Measurements from ENCODE around the gene SNAI1.
A peak's percentile ranks its signal among the peaks of the same experiment; 100 is the strongest.

The SNAI1 gene

DNA sequence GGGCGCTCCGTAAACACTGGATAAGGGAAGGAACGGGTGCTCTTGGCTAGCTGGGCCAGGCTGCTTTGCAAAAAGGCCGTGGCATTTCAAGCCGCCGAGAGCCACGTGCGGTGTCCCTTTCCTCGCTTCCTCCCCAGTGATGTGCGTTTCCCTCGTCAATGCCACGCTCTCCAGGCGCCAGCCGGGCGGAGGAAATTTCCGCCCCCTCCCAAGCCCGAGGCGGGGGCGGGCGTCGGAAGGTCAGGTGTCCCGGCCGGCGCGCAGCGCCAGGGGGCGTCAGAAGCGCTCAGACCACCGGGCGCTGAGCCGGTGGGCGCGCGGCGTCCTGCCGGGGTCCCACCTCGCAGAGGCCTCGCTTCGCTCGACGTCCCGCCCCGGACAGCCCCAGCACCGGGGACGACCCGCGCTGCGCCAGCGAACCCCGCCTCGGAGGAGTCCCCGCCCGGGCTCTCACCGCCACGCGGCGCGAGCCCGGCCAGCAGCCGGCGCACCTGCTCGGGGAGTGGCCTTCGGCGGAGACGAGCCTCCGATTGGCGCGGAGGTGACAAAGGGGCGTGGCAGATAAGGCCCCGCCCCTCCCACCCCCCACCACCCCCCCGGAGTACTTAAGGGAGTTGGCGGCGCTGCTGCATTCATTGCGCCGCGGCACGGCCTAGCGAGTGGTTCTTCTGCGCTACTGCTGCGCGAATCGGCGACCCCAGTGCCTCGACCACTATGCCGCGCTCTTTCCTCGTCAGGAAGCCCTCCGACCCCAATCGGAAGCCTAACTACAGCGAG, at the start of gene SNAI1:
Gene SNAI1 (plus strand): TSS at position 635 of the 777 bp plus-strand sequence. CDS start 80 bp downstream, at position 715.
- TF ChIP-seq, protein P1, sequence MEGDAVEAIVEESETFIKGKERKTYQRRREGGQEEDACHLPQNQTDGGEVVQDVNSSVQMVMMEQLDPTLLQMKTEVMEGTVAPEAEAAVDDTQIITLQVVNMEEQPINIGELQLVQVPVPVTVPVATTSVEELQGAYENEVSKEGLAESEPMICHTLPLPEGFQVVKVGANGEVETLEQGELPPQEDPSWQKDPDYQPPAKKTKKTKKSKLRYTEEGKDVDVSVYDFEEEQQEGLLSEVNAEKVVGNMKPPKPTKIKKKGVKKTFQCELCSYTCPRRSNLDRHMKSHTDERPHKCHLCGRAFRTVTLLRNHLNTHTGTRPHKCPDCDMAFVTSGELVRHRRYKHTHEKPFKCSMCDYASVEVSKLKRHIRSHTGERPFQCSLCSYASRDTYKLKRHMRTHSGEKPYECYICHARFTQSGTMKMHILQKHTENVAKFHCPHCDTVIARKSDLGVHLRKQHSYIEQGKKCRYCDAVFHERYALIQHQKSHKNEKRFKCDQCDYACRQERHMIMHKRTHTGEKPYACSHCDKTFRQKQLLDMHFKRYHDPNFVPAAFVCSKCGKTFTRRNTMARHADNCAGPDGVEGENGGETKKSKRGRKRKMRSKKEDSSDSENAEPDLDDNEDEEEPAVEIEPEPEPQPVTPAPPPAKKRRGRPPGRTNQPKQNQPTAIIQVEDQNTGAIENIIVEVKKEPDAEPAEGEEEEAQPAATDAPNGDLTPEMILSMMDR (IDR thresholded peaks at IDR 0.05; ENCODE audit: low read depth, low read length): peak; percentile 48
- peak; percentile 77 for DNase-seq (ENCODE audit: low read depth, low spot score)
- peak within 1 kb of the TSS; percentile 97 for H3K4me3 ChIP-seq (ENCODE audit: low read depth, low read length)
- in situ Hi-C loops (cut with HindIII; ENCODE audit: low sequenced_read_pairs): no loop called here

DNA sequence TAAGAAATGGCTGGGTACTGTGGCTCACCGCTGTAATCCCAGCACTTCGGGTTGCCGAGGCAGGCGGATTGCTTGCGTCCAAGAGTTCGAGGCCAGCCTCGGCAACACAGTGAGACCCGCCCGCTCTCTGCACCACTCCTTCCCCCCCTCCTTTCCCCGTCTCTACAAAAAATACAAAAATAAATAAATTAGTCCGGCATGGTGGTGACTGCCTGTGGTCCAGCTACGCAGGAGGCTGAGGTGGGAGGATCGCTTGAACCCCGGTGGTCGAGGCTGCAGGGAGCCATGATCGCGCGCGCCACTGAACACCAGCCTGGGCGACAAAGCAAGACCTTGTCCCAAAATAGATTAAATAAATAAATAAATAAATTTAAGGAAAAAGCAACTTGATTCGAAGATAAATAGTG, 47.0 kb upstream of the SNAI1 start:
- H3K4me3 ChIP-seq (ENCODE audit: low read depth, low read length): peak overlapping the region; percentile 43
- in situ Hi-C loops (cut with HindIII; ENCODE audit: low sequenced_read_pairs): no loop called here
- TF ChIP-seq, protein P1 (IDR thresholded peaks at IDR 0.05; ENCODE audit: low read depth, low read length): no peak
- DNase-seq (ENCODE audit: low read depth, low spot score): no peak

DNA sequence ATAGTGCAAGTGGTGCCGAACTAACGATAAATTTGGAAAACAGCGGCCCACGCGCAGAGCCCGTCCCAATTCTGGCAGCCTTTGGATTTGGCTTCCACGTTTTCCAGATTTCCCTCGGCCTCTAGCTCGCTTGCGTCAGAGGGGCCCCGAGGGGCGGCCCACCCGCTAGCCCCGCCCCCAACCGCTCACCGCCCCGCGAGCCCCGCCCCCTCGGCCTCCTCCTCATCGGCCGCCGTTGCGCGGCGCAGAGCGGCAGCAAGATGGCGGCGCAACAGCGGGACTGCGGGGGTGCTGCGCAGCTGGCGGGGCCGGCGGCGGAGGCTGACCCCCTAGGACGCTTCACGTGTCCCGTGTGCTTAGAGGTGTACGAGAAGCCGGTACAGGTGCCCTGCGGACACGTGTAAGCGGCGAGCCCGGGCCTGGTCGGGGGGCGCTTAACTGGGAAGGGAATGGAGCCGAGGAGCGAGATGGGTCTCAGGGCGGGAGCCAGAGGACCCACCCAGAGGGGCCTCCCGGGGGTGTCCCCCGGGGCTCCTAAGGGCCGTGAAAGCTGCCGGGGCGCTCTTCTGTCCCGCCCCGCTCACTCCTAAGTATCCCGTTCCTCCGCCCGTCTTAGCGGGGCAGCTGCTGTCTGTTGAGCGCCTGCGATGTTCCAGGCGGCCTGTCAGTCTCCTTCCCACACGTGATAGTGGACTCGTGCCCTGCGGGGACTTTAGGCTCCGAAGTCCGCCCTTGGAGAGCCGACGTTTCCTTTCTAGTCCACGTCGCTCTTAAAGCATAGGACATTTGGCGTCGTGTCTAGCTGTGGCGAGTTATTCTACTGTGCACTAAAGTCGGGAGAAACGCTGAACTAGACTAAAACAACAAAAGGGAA, 46.4 kb upstream of the SNAI1 start, which contains the start of gene RNF114:
Gene RNF114 (plus strand): TSS at position 245 of the 874 bp plus-strand sequence. CDS start 16 bp downstream, at position 261.
- in situ Hi-C loops (cut with HindIII; ENCODE audit: low sequenced_read_pairs): no loop called here
- peak within 1 kb of the TSS; percentile 97 for H3K4me3 ChIP-seq (ENCODE audit: low read depth, low read length)
- DNase-seq (ENCODE audit: low read depth, low spot score): peak; percentile 90
- TF ChIP-seq, protein P1 (IDR thresholded peaks at IDR 0.05; ENCODE audit: low read depth, low read length): no peak

DNA sequence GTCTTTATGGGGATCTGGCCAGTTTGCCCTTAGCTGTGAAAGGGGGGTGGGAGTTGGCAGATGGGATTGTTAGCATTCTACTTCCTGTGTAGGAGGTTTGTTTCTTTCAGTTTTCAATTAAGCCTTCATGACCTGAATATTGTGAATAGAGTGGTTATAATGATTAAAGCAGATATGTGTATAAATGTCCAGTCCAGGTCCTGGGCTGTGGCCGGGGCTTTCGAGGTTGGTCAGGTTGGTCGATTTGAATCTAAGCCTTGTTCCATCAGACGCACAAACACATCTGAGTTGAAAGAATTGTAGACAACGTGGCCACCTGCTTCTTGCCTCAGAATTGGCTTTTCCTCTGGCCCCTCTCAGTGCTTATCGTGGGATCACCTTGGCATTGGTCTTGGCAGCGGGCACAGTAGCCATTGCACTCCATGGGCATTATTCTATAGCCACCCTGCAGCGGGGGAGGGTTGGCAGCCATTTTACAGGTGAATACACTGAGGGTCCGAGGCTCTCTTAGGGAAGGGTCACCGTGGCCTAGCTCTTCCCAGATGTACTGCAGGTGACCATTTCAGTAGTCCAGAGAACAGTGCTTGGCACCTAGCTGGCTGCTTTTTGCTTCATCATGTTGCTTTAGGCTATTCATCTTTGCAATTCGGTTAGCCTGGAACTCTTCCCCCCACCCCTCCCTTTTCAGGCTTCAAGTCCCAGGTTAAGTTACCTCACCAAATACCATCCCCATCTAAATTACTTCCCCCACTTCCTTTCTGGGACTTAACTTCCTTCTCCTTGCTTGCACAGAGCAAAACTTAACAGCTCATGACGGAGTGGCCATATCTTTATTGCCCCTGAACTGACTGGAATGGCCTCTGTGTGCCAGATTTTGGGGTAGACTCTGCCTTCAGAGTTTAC, 45.5 kb upstream of the SNAI1 start:
- peak overlapping the region; percentile 97 for H3K4me3 ChIP-seq (ENCODE audit: low read depth, low read length)
- TF ChIP-seq, protein P1 (IDR thresholded peaks at IDR 0.05; ENCODE audit: low read depth, low read length): no peak
- in situ Hi-C loops (cut with HindIII; ENCODE audit: low sequenced_read_pairs): no loop called here
- DNase-seq (ENCODE audit: low read depth, low spot score): no peak

DNA sequence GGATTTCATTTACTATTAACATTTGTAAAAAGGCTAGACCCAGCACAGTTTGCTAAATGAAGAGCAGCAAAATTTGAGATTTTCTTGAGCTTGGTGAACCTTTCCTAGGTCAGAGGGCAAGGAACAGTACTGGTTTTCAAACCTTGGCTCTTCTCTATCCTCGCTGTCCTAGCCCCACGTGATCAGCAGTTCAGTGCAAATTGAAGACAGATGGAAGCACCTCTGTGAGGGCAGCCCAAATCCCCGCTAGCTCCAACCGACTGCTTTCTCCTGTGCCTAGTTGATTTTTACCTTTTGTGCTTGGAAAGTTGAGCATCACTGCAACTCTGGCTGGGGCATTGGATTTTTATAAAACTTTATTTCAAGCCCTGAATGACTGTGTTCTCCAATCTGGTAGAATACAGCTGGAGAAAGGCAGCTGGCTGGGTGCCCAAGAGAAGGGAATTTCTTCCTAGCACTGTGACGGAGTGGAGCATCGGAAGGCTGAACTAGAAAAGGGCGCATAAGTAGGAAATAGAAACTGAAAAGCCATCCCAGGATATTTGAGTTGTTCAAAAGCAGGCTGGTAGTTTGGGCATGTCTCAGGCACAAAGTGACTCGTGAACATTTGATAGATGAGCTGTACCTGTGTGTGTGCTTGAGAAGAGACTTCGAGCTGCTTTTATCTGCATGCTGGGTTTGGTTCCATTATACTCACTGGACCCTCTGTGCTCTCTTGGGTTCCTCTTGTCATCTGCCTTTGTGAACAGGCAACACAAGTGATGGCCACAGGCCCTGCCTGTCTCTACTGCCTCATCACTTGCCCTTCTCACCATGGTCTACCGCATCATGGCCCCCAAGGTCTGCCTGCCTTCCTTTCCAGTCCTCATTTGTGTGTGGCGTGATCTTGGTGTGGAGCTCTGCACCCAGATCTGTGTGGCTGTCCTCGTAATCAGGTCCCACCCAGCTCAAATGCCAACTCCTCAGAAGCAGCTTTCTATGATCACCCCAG, 44.3 kb upstream of the SNAI1 start:
- TF ChIP-seq, protein P1 (IDR thresholded peaks at IDR 0.05; ENCODE audit: low read depth, low read length): no peak
- peak; percentile 72 for DNase-seq (ENCODE audit: low read depth, low spot score)
- H3K4me3 ChIP-seq (ENCODE audit: low read depth, low read length): no peak overlapping the region
- in situ Hi-C loops (cut with HindIII; ENCODE audit: low sequenced_read_pairs): no loop called here
